CD4-positive, alpha-beta T cell treated with Interleukin-15 for 4 hours (primary cell): ENCODE measurements around the gene MTMR10.

ENCODE experiments used
- DNase-seq: peaks from one replicate; pipeline ENCODE4 v3.0.0-alpha.2; 2020; ENCODE audit warnings: low spot score

Gene MTMR10

DNA sequence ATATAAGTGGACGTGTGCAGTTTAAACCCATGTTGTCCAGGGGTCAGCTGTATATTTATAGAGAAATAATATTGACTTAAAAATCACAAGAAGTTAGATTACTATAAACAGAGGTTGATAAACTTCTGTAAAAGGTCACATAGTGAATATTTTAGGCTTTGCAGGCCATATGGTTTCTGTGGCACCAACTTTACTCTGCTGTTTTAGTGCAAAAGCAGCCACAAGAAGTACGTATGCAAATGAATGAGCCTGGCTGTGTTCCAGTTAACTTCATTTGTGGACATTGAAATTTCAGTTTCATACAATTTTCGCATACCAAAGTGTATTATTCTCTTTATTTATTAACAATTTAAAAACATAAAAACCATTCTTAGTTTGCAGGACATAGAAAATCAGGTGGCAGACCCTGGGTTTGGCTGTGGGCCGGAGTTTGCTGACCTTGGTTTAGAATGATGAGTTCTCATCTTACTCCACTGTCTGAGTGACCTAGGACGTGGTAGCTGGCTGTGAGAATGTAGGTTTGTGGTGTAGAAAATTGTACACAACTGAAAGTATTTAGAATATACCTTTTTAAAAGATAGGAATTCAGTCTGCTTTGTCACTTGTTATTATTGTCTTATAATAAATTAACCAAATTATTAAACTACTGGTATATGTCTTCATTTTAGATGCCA lies 71.4 kb downstream of the MTMR10 start:
- no peak for DNase-seq

DNA sequence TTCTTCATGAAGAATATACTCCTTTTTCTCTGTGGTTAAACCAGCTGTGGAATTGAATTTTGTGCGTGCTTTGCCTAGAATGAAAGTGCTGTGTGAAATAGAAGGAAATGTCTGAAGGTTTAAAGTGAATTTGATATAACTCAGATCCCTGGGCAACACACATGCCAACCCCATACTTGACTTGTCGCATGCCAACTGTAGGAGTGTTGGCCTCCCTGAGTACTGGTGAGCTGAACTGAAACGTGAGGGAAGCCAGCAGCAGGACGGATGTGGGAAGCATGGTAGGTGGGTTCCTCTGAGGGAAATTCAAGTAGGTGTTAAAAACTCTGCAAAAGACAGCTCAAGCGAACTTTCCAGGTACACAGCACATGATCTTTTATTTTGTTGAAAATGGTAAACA lies 73.1 kb downstream of the MTMR10 start:
- DNase-seq, result no peak

DNA sequence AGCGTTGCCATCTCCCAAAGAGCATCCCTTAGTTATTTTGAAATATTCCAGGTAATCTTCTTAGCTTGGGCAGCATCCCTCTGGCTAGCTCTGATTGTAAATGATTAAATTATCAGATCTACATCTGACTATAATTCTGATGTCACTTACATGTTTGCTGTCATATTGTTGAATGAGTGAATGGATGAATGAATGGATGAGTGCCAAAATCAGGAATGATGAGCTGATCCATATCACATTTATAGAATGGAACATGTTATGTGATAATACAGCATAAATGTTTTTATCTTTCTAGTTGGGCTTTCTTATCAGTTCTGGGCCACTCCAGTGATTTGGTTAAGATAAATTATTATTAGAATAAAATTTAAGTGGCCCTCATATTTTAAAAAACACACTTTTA lies 73.8 kb downstream of the MTMR10 start:
- no peak for DNase-seq

DNA sequence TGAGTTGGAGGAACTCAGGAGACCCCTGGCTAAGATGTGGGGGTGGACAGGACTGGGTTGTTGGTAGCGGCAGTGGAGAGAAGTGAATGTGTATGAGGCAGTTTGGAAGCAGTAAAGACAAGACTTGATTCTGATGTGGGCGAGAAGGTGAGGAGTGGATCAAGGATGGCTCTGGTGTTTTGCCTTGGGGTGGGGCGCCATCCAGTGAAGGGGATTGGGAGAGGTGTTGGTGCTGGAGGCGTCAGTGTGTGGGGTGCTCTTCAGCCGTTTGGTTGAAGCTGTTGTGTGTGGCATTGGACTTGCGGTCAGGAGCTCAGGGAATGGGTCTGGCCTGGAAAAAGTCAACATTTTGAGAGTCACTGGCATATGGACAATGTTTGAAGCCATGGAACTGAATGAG lies 74.4 kb downstream of the MTMR10 start:
- DNase-seq, result no peak

DNA sequence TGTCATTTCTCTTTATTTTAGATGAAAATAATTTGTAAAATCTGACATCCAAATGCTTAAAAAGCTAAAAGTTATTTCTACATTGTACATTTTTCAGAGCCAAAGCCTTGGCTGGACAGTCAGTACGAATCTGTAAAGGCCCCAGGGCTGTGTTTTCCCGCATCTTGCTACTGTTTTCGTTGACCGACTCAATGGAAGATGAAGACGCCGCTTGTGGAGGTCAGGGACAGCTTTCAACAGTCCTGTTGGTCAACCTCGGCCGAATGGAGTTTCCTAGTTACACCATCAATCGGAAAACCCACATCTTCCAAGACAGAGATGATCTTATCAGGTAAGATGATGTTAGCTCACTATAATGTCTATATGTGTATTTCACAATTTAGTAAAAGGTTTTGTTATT lies 77.7 kb downstream of the MTMR10 start:
- DNase-seq, result no peak

DNA sequence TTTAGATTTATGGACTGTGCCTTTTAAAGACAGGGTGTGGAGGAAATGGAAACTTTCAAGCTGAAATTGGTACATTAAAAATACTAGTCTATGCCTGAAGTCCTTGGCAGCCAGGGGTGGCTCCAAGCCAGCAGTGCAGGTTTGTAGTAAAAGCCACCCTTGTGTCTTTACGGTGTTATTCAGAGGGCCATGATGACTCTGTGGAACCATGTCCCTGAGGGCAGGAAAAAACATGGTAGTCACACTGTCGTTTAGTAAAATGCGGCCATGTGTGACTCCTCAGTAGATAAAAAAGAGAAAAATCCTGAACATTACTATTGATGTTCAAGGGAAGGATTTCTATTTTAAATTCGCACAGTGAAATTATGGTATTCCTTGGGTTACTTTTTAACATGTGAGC lies 85.1 kb downstream of the MTMR10 start:
- DNase-seq, result no peak

DNA sequence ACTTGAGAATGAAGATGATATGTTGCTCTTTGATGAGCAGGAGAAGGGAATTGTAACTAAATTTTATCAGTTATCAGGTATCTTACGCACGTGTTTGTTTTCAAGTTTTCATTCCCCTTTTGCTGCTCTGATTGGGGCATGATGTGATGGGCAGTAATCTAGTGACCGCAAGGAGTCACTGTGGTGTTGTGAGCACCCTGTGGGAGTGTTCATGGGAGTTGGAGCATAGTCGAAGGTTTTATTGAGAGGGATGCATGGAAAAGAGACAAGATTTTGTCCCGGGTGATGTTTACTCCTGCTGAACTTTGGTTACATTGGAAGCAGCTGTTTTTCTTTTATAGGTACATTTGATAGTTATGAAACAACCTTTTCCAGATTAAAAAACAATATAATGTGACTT lies 85.6 kb downstream of the MTMR10 start:
- no peak for DNase-seq

DNA sequence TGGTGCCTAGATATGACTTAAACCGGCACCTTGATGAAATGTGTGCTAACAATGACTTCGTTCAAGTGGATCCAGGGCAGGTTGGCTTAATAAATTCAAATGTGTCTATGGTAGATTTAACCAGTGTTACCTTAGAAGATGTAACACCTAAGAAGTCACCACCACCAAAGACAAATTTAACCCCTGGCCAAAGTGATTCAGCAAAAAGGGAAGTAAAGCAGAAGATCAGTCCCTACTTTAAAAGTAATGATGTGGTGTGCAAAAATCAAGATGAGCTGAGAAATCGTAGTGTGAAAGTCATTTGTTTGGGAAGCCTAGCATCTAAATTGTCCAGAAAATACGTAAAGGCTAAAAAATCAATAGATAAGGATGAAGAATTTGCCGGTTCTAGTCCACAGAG lies 86.6 kb downstream of the MTMR10 start:
- no peak for DNase-seq

DNA sequence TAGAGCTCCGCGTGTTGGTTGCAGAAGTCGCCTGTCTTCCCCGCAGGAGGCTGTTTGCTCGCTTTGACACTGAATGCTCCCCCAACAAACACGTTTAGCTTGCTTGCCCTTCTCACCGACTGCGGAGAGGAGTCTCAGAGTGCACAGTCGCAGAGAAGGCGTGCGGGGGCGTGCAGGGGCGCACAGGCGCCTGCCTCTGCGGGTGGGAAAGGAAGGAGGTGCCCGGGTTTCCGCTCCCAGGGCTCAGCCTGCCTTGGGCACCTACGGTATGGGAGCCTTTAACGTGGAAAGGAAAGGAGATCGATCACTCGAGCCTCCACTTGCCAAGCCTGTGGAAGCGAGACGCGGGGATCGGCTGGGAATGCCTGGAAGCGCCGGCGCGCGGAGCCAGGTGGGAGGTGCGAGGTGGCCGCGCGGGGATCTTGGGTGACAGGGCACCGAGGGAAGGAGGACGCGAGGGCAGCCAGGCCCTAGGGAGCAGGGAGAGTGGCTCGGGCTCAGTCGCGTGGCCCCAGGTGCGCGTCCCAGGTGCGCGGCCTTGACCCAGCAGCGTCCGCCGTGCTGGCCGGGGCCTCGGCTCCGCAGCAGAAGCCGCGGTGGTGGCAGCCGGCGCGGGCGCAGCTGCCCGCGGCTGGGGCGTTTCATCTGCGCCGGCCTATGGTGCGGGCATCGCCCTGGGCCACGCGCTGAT lies 87.8 kb downstream of the MTMR10 start, which contains the start of gene FAN1:
Gene FAN1, plus strand, starts transcription at position 419 of the 691 bp plus-strand sequence. CDS start 749 bp downstream, outside the sequence.
- peak; percentile 72 for DNase-seq

DNA sequence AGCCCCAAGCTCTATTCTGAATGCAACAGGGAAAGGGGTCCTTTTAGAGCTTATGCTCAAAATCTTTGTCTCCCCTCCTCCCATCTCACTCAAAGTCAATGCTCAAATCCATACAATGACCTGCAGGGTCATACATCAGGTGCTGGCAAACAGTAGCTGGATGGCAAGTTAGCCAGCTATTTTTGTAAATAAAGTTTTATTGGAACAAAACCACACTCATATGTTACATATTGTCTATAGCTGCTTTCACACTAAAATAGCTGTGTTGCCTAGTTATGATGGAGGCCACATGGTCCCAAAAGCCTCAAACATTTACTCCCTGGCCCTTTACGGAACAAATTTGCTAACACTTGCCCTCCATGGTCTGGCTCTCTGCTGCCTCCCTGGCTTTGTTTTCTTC lies 89.5 kb downstream of the MTMR10 start:
- no peak for DNase-seq

DNA sequence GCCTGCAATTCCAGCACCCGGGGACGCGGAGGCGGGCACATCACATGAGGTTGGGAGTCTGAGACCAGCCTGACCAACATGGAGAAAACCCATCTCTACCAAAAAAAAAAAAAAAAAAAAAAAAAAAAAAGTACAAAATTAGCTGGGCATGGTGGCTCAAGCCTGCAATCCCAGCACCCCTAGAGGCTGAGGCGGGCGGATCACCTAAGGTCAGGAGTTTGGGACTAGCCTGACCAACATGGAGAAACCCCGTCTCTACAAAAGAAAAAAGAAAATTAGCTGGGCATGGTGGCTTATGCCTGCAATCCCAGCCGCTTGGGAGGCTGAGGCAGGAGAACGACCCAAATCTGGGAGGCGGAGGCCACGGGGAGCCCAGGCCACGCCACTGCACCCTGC lies 95.2 kb downstream of the MTMR10 start:
- DNase-seq, result no peak

DNA sequence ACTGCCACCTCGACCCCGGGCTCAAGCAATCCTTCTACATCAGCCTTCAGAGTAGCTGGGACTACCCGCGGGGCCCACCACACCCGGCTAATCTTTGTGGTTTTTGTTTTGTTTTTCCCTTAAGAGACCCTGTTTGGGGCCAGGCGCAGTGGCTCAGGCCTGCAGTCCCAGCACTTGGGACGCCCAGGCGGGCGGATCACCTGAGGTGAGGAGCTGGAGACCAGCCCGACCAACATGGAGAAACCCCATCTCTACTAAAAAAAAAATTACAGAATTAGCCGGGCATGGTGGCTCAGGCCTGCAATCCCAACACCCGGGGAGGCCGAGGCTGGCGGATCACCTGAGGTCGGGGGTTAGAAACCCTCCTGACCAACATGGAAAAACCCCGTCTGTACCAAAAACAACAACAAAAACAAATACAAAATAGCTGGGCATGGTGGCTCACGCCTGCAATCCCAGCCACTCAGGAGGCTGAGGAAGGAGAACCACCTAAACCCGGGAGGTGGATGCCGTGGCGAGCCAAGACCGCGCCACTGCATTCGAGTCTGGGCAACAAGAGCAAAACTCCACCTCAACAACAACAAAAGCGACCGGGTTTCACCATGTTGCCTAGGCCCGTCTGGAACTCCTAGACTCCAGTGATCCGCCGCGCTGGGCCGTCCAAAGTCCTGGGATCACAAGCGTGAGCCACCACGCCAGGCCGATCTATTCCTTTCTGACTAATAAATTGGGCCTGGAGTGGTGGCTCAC lies 95.8 kb downstream of the MTMR10 start:
- DNase-seq, result no peak

DNA sequence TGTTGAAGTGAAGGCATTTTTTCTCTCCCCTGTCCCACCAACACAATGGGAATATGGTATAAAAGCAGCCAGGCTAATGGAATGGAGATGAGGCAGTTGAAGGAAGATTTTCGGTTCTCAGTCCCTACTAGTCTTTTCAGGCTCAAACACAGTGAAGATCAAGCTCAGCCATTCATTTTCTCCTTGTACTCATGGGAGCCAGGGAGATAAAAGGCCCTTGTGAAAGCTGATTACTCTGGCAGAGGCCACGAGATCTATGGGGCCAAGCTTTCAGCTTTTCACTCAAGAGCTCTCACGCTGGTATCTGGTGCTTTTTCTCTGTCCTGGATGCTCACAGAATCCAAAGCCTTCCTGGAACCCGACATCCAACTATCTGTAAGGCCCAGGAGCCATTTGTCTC lies 102.2 kb downstream of the MTMR10 start:
- no peak for DNase-seq
